ENCODE results near the gene TMEM244.
"Not testable (repeated sequence)": the region's sequence is repeated elsewhere in the genome, so short reads cannot be mapped to it uniquely, and the experiment has no call there.

Gene TMEM244, protein sequence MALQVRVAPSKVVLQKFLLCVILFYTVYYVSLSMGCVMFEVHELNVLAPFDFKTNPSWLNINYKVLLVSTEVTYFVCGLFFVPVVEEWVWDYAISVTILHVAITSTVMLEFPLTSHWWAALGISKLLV

DNA sequence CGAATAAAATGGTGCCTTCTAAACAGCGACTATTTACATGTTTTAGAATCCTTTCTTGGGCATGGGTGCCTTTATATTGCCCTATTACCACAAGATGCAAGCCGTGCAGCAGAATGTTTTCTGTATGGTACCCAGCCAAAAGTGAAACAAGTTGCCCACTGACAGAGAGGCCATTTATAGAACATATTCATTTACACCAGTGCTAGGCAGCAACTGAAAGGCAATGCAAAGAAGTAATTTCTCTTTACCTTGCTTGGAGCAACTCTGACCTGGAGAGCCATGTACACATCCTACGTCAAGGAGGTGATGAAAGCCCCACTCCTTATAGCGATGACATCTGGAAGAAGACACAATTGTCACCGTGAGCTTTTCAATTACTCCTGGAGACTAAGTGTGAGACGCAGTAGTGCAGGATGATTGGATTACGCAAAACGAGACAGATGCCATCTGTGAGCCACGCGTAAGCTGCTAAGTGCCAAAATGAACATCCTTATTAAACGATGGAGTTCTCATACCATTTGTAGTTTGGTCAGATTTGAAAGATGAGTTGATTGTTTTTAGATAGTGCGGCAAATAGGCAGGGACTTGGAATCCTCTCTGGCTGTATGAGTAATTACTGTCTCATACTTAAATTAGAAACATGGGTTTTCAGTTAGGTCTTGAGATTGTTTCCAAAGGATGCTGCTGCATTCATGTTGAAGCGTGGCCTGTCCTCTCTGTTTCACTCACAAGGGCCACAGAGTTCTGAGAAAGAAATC lies at the start of gene TMEM244:
TMEM244 (minus strand) TSS at position 408 of the 758 bp plus-strand sequence; CDS start at position 281, 127 bp downstream.
- no peak for DNase-seq (ENCODE audit: low read depth, low spot score)

DNA sequence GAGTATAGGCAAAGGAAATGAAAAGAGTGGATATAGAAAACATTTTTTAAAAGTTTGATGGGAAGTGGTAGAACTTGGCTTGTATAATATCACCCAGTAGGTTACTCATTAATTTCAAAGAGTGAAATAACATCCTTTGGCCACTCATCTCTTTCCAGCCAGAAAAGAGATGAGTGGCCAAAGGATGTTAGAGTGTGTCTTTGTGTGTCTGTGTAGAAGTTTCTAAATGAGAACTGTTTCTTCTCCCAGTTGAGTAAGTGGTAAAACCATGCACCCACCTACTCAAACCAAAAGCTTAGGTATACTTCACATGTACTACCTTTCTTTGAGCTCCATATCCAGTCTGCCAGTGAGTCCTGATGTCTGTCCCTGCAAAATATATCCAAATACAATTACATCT lies 47.7 kb upstream of the TMEM244 start:
- DNase-seq (ENCODE audit: low read depth, low spot score) = no peak

DNA sequence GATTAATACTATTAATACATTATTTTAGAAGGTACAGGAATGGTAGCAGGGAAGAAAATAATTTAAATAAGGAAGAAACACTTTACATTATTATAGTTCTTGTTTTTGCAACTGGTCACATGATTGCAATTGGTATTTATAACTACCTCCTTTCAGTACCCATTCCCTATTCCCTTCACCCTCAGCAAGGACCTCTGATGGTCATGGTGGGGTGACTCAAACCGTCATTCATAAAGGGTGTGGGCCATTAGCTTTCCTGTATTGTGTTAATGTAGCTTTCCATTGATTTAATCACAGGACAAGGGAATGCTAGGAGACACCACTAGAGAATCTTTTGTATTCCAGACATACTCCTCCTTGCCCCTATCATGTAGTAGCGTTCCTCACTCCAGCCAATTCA lies 47.2 kb upstream of the TMEM244 start:
- DNase-seq (ENCODE audit: low read depth, low spot score) = no peak

DNA sequence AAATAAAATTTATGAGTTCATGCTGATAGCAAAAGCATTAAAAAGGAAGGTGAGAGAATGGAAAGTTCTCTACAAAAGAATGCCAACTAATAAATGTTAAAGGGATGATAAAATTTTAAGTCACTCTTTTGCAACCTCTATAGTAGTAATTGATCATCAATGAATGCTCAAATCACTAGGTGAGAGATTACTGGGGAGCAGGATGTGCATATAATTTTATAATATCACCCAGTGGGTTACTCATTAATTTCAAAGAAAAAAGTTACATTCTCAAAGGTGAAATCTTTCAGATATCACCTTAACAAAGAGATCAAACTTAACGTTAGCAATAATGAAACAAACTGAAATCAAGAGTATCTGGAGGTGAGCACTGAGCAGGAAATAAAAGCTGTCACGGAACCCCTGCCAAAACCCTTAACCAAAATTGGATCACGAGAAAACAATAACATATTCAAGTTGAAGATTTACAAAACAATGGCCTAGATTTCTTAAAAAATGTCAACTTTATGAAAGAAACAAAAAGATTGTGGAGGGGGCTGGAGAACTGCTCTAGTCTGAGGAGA lies 45.5 kb upstream of the TMEM244 start:
- no peak for DNase-seq (ENCODE audit: low read depth, low spot score)

DNA sequence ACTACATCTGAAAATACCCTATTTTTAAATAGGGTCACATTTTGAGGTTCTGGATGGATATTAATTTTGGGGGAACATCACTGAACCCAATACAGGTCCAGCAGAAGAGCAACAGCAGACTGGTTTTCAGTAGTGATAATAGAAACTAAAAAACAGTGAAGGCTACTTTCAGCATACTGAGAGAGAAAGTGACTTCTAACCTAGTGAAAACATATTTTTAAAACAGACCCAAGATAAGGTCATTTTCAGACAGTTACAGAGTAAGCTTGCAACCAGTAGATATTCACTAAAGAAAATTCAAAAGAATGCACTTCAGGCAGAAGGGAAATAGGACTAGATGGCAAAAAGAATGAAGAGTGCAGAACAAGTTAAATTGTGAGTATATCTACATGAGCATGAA lies 42.0 kb upstream of the TMEM244 start:
- DNase-seq (ENCODE audit: low read depth, low spot score) = no peak

DNA sequence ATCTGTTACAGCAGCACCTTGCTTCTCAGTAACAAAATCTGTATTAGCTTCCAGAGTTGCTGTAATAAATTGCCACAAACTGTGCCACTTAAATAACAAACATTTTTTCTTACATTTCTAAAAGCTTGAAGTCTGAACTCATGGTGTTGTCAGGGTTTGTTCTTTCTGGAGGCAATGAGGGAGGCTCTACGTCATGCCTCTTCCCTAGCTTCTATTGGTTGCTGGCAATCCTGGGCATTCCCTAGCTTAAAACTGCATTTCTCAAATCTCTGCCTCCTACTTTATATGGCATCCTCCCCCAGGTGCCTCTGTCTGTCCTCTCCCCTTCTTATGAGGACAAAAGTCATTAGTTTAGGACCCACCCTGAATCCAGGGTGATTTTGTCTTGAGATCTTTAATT lies 41.6 kb upstream of the TMEM244 start:
- DNase-seq (ENCODE audit: low read depth, low spot score) = no peak

DNA sequence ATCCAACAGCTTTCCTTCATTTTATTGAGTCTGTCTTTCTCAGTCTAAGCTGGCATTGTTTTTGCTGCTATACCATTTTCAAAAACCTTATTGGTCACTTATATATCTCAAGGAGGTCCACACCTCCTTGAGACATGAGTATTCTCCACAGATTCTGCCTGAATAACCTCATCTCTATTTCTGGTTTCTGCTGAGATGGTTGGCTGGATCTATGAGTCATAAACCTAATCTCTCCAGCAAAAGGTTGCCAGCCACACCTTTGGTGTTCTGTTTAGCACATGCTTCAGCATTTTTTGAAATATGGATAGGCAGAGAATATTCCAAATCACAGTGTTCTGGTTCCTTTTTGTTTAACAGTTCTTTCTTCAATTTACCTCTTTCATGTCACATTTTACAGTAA lies 40.8 kb upstream of the TMEM244 start:
- DNase-seq (ENCODE audit: low read depth, low spot score) = no peak

DNA sequence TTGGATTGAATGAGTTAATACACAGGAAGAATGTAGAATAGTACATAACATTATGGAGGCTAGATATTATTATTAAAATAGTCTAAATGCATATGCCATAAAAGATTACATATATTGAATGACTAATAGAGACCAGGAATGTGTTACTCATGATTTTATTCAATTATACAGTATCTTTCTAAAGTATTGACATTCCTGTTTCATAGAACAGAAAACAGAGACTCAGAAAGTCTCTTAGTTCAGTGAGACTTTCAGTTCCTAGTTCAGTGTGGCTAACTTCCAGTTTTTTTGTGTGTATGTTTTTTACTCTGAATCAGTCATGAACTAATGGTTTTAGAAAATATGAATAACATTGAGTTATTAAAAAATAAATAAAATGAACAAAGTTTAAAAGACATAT lies 34.6 kb upstream of the TMEM244 start:
- DNase-seq (ENCODE audit: low read depth, low spot score) = no peak

DNA sequence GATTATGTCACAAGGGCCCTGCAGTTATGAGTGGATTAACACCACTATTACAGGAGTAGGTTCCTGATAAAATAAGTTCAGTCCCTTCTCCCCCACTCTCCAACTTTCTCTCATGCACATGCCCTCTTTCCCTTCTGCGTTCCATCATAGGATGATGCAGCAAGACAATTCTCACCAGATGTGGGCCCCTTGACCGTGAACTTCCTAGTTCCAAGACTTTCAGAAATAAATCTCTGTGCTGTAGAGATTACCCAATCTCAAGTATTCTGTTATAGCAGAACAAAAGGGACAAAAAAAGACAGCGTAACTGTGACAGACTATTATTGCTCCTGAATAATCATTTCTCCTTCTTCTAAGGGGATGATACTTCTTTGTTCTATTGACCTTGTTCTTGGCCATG lies 33.8 kb upstream of the TMEM244 start:
- no peak for DNase-seq (ENCODE audit: low read depth, low spot score)

DNA sequence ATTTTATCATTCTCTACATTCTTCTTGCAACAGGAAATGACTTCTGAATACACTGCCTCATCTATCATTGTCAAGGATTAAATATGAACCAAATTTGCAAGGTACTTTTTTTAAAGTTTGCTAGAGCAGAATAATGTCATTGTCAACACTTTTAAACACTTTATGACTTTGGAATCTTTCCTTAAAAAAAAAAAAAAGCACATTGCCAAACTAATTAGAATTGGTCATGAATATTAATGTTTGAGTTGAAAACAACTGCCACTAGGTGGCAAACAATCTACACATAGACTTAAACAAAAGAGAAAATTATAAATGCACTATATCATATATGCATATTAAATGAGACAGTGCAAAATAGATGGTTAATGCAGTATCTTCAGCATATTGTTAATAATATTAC lies 32.5 kb upstream of the TMEM244 start:
- no peak for DNase-seq (ENCODE audit: low read depth, low spot score)

DNA sequence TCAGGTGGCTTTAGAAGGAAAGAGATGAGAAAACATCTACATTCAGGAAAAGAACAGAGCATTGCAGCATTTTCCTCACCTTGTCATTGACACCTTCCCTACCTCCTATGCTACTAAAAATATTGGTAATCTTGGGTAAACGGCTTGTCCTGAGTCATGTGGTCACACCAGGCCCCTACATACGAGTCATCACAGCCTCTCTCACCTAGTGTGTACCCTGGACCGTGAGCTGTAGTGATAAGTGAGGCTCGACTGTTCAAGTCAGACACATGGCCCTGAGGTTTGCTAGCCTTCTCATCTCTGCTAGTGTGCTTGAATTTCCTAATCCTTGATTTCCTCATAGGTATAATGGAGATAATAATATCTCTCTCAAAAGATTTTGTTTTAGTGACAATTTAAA lies 29.6 kb upstream of the TMEM244 start:
- no peak for DNase-seq (ENCODE audit: low read depth, low spot score)

DNA sequence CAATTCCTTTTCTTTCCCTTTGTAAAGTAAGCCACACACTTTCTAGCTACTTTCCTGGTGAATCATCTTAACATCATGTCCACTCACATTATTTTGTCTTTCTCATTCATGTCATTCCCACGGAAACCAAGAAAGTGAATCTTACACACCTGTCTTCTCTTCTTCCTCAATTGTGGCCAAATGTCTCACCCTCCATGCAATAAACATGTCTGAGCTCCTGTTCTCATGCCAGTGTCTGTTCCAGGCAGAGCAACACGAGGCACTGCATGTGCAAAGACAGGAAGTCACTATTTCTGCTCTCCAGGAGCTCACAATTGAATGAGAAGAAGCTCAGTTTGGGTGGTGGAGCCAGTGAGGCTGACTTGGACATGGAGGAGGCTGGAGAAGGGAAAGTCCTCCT lies 29.0 kb upstream of the TMEM244 start:
- no peak for DNase-seq (ENCODE audit: low read depth, low spot score)

DNA sequence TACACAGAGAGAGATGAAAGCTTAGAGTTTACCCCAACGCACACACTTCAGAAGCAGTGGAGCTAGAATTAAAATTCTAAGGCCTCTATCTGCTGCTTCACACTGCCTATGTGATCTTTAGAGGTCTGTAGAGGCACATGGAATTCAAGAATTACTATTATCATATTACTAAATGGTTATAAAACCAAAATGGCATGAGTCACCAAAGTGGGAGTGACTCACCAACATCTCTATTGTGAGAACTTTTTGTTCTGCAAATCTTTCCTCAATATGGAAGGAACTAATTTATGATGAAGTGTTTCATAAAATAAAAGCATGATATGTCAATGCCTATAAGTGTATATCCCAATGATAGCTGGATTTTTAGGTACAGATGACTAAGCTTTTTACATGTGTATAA lies 28.5 kb upstream of the TMEM244 start:
- DNase-seq (ENCODE audit: low read depth, low spot score) = no peak

DNA sequence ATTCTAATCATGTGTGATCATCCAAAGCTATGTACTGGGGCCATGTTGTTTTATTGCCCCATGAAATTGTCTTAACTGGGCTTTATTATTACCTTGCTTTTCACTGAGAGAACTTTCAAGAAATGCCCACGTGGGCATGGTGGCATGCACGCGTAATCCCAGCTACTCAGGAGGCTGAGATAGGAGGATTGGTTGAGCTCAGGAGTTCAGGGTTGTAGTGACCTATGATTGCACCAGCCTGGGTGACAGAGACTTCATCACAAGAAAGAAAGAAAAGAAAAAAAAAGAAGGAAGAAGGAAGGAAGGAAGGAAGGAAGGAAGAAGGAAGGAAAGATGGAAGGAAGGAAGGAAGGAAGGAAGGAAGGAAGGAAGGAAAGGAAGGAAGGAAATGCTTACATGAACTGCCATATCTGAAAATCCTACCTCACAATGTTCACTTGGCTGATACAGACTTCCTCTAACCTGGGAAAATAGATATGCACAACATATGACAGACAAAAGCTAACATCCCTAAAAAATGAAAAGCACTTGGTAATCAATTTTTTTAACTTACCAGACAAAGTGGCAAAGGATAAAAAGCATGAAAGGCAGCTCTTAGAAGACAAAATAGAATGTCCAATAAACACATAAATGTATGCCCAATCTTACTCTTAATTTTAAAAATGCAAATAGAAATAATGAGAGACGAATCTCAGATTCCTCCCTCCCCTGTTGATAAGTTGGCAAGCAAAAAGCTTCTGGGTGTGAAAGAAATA lies 25.5 kb upstream of the TMEM244 start:
- no peak for DNase-seq (ENCODE audit: low read depth, low spot score)

DNA sequence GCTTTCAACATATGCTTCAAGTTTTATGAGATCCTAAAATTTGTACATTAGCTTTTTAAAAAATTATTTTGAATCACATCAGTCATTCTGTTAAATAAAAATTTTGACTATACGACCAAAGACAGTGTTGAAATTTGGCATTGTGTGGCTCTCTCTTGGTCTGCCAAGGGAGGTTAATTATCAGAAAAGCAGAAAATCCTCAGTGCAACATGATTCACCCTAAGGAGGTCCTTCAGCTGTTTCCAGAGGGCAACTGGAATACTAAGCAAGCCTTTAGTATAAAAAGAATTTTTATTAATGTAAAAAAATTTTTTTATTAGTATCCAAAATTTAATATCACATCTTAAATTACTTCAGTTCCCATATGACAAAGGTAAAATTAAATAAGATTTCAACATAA lies 23.1 kb upstream of the TMEM244 start:
- DNase-seq (ENCODE audit: low read depth, low spot score) = no peak

DNA sequence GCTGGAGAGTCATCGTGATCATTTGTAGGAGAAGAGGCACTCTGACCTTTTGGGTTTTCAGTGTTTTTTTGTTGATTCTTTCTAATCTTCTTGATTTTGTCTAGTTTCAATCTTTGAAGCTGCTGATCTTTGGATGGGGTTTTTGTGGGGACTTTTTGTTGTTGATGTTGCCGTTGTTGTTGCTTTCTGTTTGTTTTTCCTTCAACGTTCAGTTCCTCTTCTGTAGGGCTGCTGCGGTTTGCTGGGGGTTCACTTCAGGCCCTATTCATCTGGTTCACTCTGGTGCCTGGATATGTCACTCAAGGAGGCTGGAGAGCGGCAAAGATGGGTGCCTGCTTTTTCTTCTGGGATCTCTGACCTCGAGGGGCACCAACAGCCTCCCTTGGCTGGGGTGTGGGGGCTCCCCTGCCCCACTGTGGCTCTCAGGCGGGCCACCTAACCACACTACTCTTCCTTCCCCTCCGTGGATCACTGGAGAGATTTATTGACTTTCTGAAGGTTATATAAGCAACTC lies 21.5 kb upstream of the TMEM244 start:
- DNase-seq (ENCODE audit: low read depth, low spot score) = no peak

DNA sequence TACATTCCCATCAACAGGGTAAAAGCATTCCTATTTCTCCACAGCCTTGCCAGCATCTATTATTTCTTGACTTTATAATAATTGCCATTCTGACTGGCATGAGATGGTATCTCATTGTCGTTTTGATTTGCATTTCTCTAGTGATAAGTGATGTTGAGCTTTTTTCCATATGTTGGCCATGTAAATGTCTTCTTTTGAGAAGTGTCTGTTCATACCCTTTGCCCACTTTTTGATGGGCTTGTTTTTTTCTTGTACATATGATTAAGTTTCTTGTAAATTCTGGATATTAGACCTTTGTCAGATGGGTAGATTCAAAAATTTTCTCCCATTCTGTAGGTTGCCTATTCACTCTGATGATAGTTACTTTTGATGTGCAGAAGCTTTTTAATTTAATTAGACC lies 16.8 kb upstream of the TMEM244 start:
- not testable (repeated sequence) for DNase-seq (ENCODE audit: low read depth, low spot score)

DNA sequence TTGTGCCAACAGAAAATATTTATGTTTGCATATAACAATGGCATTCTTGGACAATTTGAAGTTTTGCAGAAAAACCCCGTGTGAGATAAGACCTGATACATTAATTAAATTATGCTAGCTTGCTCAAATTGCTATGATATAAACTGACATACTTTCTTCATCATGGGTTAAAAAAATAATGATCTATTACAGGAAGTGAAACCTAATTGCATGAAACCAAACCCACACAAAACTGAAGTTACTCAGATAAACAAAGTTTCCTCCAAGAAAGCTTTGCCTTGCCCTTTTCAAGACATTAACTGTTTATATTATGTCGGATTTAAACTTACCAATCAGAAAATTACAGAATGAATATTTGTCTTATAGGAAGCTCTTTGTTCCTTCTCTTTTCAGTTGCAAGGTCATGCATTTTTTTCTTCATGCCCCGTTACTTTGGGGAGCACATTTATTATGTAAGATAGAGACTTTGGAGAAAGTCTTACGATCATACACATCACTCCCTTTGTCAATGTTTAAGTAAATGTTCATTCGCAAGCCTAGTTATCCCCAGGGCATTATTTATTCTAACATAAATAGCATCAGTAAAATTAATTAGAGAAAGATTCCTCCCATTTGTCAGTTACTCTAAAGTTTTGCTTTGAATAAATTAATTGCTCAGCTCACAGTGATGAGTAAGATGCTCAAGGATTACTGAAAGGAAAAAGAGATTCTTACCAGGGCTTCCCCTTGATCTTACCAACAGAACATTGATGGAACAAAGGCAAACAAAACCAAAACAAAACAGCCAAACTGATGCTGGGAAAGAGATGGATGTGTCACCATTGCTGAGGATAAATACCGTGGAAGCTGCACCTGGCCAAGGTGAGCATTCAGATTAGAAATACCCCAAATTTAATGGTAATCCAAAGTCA lies 14.8 kb upstream of the TMEM244 start:
- DNase-seq (ENCODE audit: low read depth, low spot score) = no peak

DNA sequence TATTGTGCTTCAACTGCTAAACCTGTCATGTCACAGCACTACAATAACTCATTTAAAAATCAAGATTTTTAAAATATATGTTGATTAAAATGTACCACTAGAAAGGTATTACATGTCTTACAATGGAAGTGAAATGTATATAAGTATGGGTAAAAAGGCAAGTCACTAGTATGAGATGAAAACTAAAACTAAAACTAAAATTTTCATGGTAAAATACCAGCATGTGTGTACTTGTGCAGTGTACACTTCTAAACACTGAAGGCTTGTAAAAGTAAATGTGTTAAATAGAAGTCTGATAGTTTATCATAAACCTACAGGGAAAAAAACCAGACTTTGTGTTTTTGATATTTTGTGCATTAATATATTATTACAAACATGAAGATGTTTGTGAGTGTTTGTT lies 13.7 kb upstream of the TMEM244 start:
- DNase-seq (ENCODE audit: low read depth, low spot score) = no peak

DNA sequence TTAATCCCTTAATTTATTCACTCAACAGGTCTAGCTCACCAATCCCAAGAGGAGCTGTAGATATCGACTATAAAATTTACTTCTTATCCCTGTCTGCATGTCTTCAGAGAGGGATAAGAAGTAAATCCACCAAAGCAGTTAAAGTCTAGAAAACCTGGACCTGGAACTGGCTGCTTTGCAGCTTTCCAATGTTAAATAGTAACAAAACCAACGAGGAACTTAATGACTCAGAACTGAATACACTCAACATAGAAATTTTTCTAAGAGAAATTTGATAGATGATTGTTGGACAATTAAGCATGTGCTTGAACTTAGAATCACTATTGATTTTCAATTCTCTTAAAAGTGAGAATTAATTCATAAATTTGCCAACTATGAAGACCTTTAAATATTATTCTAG lies 11.5 kb upstream of the TMEM244 start:
- DNase-seq (ENCODE audit: low read depth, low spot score) = no peak

DNA sequence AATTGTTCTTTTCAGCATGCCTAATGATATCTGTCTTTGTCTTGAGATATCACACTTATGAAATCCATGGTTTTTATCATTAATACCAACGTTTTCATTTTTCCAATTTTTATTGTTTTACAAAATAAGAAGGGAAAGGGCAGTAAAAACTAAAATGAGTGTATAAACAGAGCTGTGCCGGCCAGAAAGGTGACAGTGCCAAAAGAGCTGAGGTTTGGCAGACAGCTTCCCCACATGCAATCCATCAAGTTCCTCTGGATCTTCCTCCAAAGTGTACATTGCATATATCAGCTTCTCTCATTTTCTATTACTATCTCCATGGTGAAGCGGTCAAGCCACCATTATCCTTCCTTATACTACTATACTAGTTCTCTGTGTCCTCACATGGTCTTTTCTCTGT lies 10.1 kb upstream of the TMEM244 start:
- DNase-seq (ENCODE audit: low read depth, low spot score) = no peak

Data from smooth muscle cell of the brain vasculature (primary cell).